GM23248 (cell line): ENCODE measurements around the gene ORM2. TPM values are rescaled to one million over a fixed set of nuclear protein-coding genes. Genes with fewer than 3 reads are reported as not detected.

ENCODE experiments used
- DNase-seq: peaks from one replicate; pipeline ENCODE4 v3.0.0-alpha.2; 2015
- H2AFZ ChIP-seq: fragments of 200-600 bp; sonication (generic); 2 replicates; pipeline ENCODE4 v1.6.1; 2016; ENCODE audit warnings: antibody characterized with exemption
- H3F3A ChIP-seq: fragments of 200-600 bp; sonication (generic); 2 replicates; pipeline ENCODE4 v1.6.1; 2016; ENCODE audit warnings: mild to moderate bottlenecking, antibody characterized with exemption, mixed run types; ENCODE audit not compliant: insufficient read depth
- H3K27ac ChIP-seq: fragments of 200-600 bp; sonication (generic); 2 replicates; pipeline ENCODE4 v1.5.1; 2016; ENCODE audit warnings: mild to moderate bottlenecking
- H3K27me3 ChIP-seq: fragments of 200-600 bp; sonication (generic); replicated peaks from 2 replicates; pipeline ENCODE4 v1.6.1; 2016; ENCODE audit warnings: mild to moderate bottlenecking; ENCODE audit not compliant: insufficient read depth
- H3K36me3 ChIP-seq: fragments of 200-600 bp; sonication (generic); 2 replicates; pipeline ENCODE4 v1.6.1; 2016; ENCODE audit warnings: low read depth, mild to moderate bottlenecking
- H3K4me1 ChIP-seq: fragments of 200-600 bp; sonication (generic); 2 replicates; pipeline ENCODE4 v1.6.1; 2016; ENCODE audit warnings: mild to moderate bottlenecking; ENCODE audit not compliant: insufficient read depth
- H3K4me2 ChIP-seq: fragments of 200-600 bp; sonication (generic); one replicate; pipeline ENCODE4 v1.6.1; 2016; ENCODE audit warnings: mild to moderate bottlenecking; ENCODE audit not compliant: unreplicated experiment
- H3K4me3 ChIP-seq: fragments of 200-600 bp; sonication (generic); 2 replicates; pipeline ENCODE4 v1.5.1; 2016; ENCODE audit warnings: mild to moderate bottlenecking
- H3K79me2 ChIP-seq: fragments of 200-600 bp; sonication (generic); 2 replicates; pipeline ENCODE4 v1.6.1; 2016; ENCODE audit warnings: mild to moderate bottlenecking; ENCODE audit not compliant: insufficient read depth
- H3K9ac ChIP-seq: fragments of 200-600 bp; sonication (generic); 2 replicates; pipeline ENCODE4 v1.6.1; 2016; ENCODE audit warnings: mild to moderate bottlenecking
- H3K9me2 ChIP-seq: fragments of 200-600 bp; sonication (generic); 2 replicates; pipeline ENCODE4 v1.6.1; 2016; ENCODE audit warnings: mixed run types, mild to moderate bottlenecking, moderate library complexity; ENCODE audit not compliant: insufficient read depth
- H3K9me3 ChIP-seq: fragments of 200-600 bp; sonication (generic); one replicate; pipeline ENCODE4 v1.6.1; 2017; ENCODE audit warnings: low read depth
- H4K20me1 ChIP-seq: fragments of 200-600 bp; sonication (generic); 2 replicates; pipeline ENCODE4 v1.6.0; 2016; ENCODE audit not compliant: insufficient read depth
- EZH2 ChIP-seq: fragments of 200-600 bp; sonication (generic); IDR thresholded peaks from 2 replicates; pipeline ENCODE4 v1.6.1; 2018; ENCODE audit warnings: antibody characterized with exemption, mild to moderate bottlenecking; ENCODE audit not compliant: insufficient read depth, poor library complexity, severe bottlenecking
- EZH2phosphoT487 ChIP-seq: fragments of 200-600 bp; sonication (generic); IDR thresholded peaks from 2 replicates; pipeline ENCODE4 v1.6.1; 2018; ENCODE audit warnings: antibody characterized with exemption, moderate library complexity, mild to moderate bottlenecking, low read depth; ENCODE audit not compliant: insufficient read depth
- WGBS, 2 experiments: methylation state at CpG; one replicate each; pipeline ENCODE4 v1.1.6; 2015 to 2017; ENCODE audit warnings: low lambda C conversion rate in 2 of 2, low coverage in 1 of 2; ENCODE audit errors: missing lambda C conversion rate in 2 of 2; 5-methylcytosine and 5-hydroxymethylcytosine counted together
- in situ Hi-C: fragments of 300-500 bp; cut with MboI; formaldehyde crosslinking; loops from 2 replicates; pipeline ENCODE4 v1.15.0; 2020
- polyA plus RNA-seq: library from polyadenylated mRNA; unstranded; fragments of >200 nt; fragmentation: Nextera tagmentation; extraction: Ambion mirVana; gene quantifications from 2 replicates; pipeline ENCODE4 v1.2.1, GENCODE V29; 2016
- total RNA-seq: library from RNA; depleted of rRNA; stranded (reverse); fragments of >200 nt; shearing (Covaris generic); gene quantifications from 2 replicates; pipeline ENCODE4 v1.2.3, GENCODE V29; 2014

The ORM2 gene
- total and polyA plus RNA-seq, 2 experiments from 2014 or later = not detected

- TF ChIP-seq EZH2 = no peak
- TF ChIP-seq EZH2phosphoT487 = no peak
- no peak overlapping the region for H3K9ac ChIP-seq
Measured at GRCh38 chr9:114310471-114311450, 18.9 kb upstream of the ORM2 start.

DNA sequence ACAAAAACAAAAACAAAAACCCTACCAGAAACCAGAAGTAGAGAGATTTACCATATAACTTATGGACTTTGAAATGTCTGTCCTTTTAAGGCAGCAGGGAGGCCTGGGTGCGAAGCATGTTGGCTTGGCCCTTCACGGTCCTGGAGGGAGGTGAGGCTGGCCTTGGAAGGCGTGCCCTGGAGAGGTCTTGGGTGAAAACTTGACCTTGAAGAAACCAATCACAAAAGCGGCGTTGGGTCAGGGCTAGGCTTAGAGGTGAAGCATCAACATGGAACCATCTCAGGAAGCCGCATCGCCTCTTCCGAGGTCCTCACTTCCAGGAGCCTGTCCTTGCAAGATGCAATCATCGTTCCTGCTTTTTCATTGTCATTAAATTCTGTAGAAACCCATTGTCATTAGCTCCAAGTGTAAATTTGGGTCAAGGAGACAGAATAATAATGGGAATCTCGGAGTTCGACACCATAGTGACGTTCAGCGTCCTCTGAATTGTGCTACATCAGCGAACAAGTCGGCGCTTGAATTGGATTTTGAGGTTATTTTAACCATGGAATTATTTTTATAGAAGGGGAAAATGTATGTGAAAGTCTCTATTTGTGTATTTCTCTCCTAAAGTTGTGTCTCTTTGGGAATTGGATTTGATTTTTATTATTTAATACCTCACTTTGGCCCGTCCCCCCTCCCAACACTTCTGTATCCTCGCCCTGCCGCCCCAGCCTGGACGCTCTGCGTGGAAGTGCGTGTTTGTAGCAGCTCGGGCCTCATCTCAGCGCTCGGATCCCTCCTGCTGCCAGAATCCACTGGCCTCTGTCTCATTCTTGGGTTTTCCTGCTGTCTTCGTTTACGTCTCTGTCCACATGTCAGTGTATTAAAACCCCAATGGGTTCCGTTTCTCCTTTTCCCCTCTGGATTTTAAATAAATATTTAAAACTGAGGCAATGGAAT lies 17.8 kb upstream of the ORM2 start:
- no peak overlapping the region for H3K4me3 ChIP-seq
- no peaks in the 10 kb centered on the region for H3K9me3 ChIP-seq
- no peak for DNase-seq
- no peaks in the 10 kb centered on the region for H3F3A ChIP-seq
- H4K20me1 ChIP-seq = no peaks in the 10 kb centered on the region
- H3K4me1 ChIP-seq = no peaks in the 10 kb centered on the region
- in situ Hi-C loops = no loop called here
- 96 to 97% methylated on average over 28 of the region's 28 CpGs for WGBS, 2 experiments
- no peak overlapping the region for H3K4me2 ChIP-seq
- no peaks in the 10 kb centered on the region for H3K79me2 ChIP-seq
- no peaks in the 10 kb centered on the region for H3K9me2 ChIP-seq
- H3K9ac ChIP-seq = no peak overlapping the region
- TF ChIP-seq EZH2 (no peak), EZH2phosphoT487 (no peak)
- H3K36me3 ChIP-seq = no peaks in the 10 kb centered on the region
- no peaks in the 10 kb centered on the region for H3K27me3 ChIP-seq
- no peak overlapping the region for H2AFZ ChIP-seq
- H3K27ac ChIP-seq = no peak overlapping the region

More at GRCh38 chr9:114310471-114311450, 18.9 kb upstream of the ORM2 start:
- H3K27ac ChIP-seq = no peak overlapping the region
- no peaks in the 10 kb centered on the region for H3F3A ChIP-seq
- H3K4me2 ChIP-seq = no peak overlapping the region
- WGBS, 2 experiments = 89 to 91% methylated on average over 22 of the region's 22 CpGs
- no peaks in the 10 kb centered on the region for H3K4me1 ChIP-seq
- in situ Hi-C loops = no loop called here
- no peaks in the 10 kb centered on the region for H3K27me3 ChIP-seq
- DNase-seq = no peak
- H3K9me3 ChIP-seq = no peaks in the 10 kb centered on the region
- no peaks in the 10 kb centered on the region for H3K79me2 ChIP-seq
- no peak overlapping the region for H3K4me3 ChIP-seq
- H2AFZ ChIP-seq = no peak overlapping the region
- no peaks in the 10 kb centered on the region for H4K20me1 ChIP-seq
- H3K9me2 ChIP-seq = no peaks in the 10 kb centered on the region
- H3K36me3 ChIP-seq = no peaks in the 10 kb centered on the region

- WGBS, 2 experiments = 78 to 83% methylated on average over 8 of the region's 8 CpGs
- no peak for DNase-seq
- Histone ChIP-seq H3K4me3 (no peak overlapping the region), H3K9ac (no peak overlapping the region), H3K4me2 (no peak overlapping the region), H3K79me2 (no peaks in the 10 kb centered on the region), H3K9me2 (no peaks in the 10 kb centered on the region), H3K36me3 (no peaks in the 10 kb centered on the region), H3F3A (no peaks in the 10 kb centered on the region), H2AFZ (no peak overlapping the region), H3K27me3 (no peaks in the 10 kb centered on the region), H3K27ac (no peak overlapping the region), H3K9me3 (no peaks in the 10 kb centered on the region), H4K20me1 (no peaks in the 10 kb centered on the region), H3K4me1 (0 out of 2 replicates have a peak, but pooled peaks cover under 1% of the 10 kb centered on the region)
- TF ChIP-seq EZH2phosphoT487 (no peak), EZH2 (no peak)
- in situ Hi-C loops = no loop called here
Measured at GRCh38 chr9:114312513-114312875, 17.2 kb upstream of the ORM2 start.

- 84 to 85% methylated on average over 8 of the region's 8 CpGs for WGBS, 2 experiments
- DNase-seq = no peak
Measured at GRCh38 chr9:114313186-114313585, 16.5 kb upstream of the ORM2 start.

More at GRCh38 chr9:114313186-114313585, 16.5 kb upstream of the ORM2 start:
- Histone ChIP-seq H3K79me2 (no peaks in the 10 kb centered on the region), H3F3A (no peaks in the 10 kb centered on the region), H3K27ac (no peak overlapping the region), H3K9me3 (no peaks in the 10 kb centered on the region), H3K9ac (no peak overlapping the region), H3K9me2 (no peaks in the 10 kb centered on the region), H3K36me3 (no peaks in the 10 kb centered on the region), H4K20me1 (no peaks in the 10 kb centered on the region), H3K27me3 (no peaks in the 10 kb centered on the region), H3K4me2 (no peak overlapping the region), H3K4me1 (0 out of 2 replicates have a peak, but pooled peaks cover 7% of the 10 kb centered on the region), H2AFZ (no peak overlapping the region), H3K4me3 (no peak overlapping the region)
- in situ Hi-C loops = no loop called here
- TF ChIP-seq EZH2phosphoT487 = no peak
- TF ChIP-seq EZH2 = no peak
